Fibroblast of villous mesenchyme (primary cell): ENCODE measurements around the gene TOX2. TPM values are rescaled to one million over a fixed set of nuclear protein-coding genes. Genes with fewer than 3 reads are reported as not detected.

Experiments used
- DNase-seq: peaks from one replicate; pipeline ENCODE4 v3.0.0-alpha.2; 2010; ENCODE audit warnings: low read depth
- H3K4me3 ChIP-seq: 2 replicates; pipeline ENCODE4 v1.5.1; 2011; ENCODE audit warnings: low read depth, mild to moderate bottlenecking, low read length
- CTCF ChIP-seq: IDR thresholded peaks from 2 replicates; pipeline ENCODE4 v1.5.1; 2012; ENCODE audit warnings: low read depth, mild to moderate bottlenecking, low read length; ENCODE audit not compliant: insufficient read depth
- total RNA-seq: library from RNA; depleted of rRNA; stranded (reverse); fragments of >200 nt; gene quantifications from 2 replicates; pipeline ENCODE4 v1.2.3, GENCODE V29; 2012

The TOX2 gene
- total RNA-seq, 1 donor = 0.43 TPM

- TF ChIP-seq CTCF = no peak
- no peak overlapping the region for H3K4me3 ChIP-seq
- DNase-seq = no peak
Measured at GRCh38 chr20:43969501-43970182, 55.0 kb downstream of the TOX2 start.

DNA sequence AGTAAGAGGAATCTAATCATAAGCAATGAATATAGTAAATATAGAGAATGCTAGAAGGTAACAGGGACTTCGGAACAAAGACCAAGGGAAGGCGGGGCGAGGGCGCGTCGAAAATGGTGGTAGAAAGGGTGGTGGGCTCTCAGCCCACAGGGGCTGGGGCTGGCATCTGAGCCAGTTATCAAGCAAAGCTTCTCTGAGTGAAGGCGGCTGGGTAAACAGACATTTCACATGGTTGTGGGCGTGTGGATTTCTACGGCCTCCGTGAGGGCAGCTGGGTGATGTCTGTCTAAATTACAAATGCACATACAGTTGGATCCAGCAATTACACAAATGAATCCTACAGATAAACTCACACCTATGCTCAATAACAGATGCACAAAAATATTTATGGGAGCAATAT is 56.6 kb downstream of the TOX2 start:
- no peak overlapping the region for H3K4me3 ChIP-seq
- no peak for DNase-seq
- no peak for TF ChIP-seq CTCF

GRCh38 chr20:43972051-43972450 is 57.4 kb downstream of the TOX2 start:
- no peak for DNase-seq
- no peak overlapping the region for H3K4me3 ChIP-seq
- no peak for TF ChIP-seq CTCF

DNA sequence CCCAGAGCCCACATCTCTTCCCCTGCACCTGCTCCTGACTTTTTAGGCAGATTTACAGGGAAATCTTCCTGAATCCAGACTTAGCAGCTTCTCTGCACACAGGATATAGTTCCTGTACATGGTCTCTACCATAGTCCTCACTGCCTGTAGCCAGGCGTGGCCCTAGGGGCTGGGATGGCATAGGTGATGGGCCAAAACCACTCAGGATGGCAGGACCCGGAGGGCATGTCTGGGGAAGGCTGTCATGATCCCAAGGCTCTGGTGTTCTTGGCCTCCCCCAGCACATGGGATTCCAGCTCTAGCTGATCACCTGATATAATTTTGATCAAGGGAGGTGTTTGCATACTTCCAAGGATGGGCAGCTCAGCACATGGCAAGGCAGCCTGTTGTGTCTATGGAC is 58.0 kb downstream of the TOX2 start:
- no peak for DNase-seq
- no peak for TF ChIP-seq CTCF
- no peak overlapping the region for H3K4me3 ChIP-seq

DNA sequence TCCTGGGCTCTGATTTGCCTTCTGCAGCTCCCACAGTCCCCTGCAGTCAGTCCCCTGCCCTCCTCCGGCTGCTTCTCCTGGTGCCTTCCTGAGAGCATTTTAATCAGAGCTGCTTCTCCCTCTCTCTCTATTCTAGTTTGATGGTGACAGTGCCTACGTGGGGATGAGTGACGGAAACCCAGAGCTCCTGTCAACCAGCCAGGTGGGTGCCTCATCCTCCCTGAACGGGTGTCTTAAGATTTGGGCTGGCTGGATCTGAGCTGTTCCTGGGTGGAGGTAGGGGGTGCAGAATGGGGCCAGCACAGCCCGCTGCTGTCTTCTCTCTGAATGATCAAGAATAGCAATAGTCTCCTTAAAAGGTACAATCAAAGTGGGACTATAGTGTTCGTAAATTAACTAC is 58.6 kb downstream of the TOX2 start:
- no peak for DNase-seq
- no peak for TF ChIP-seq CTCF
- no peak overlapping the region for H3K4me3 ChIP-seq

- no peak overlapping the region for H3K4me3 ChIP-seq
Measured at GRCh38 chr20:43973671-43974450, 59.2 kb downstream of the TOX2 start.

More at GRCh38 chr20:43973671-43974450, 59.2 kb downstream of the TOX2 start:
- no peak for TF ChIP-seq CTCF
- DNase-seq = no peak
